Endothelial cell of umbilical vein (primary cell): ENCODE data around the gene BID. TPM values are rescaled to one million over a fixed set of nuclear protein-coding genes. Genes with fewer than 3 reads are reported as not detected.

Source experiments
- BruUV-seq: library from RNA; stranded (reverse); fragments of 400-500 nt; replicated peaks from 2 replicates; lab custom pipeline; 2021; lab: Mats Ljungman, UMichigan
- CTCF ChIA-PET: fragments of 300-600, 350-600 bp; sonication (Branson Sonifier 250); formaldehyde crosslinking; loops from one replicate; lab custom pipeline; 2021; ENCODE audit warnings: antibody characterized with exemption, inconsistent platforms; lab: Charles Lee
- POLR2A ChIA-PET: fragments of 300-600, 350-600 bp; sonication (Branson Sonifier 250); formaldehyde crosslinking; loops from one replicate; lab custom pipeline; 2021; ENCODE audit warnings: antibody characterized with exemption, inconsistent platforms; lab: Charles Lee
- DNase-seq: peaks from one replicate; pipeline ENCODE4 v3.0.0-alpha.2; 2011; ENCODE audit warnings: low read depth, low spot score
- FAIRE-seq: peaks from 2 replicates; lab custom pipeline; 2011; peaks lifted over from hg19 to GRCh38; lab: Jason Lieb, UNC
- H2AFZ ChIP-seq: 2 replicates; pipeline ENCODE4 v1.6.0; 2012; ENCODE audit warnings: low read depth, low read length, control low read depth, inconsistent platforms
- H3K27ac ChIP-seq: 2 replicates; pipeline ENCODE4 v1.5.1; 2011; ENCODE audit warnings: low read depth, mild to moderate bottlenecking, control low read depth, low read length, moderate library complexity; ENCODE audit not compliant: insufficient read depth
- H3K27me3 ChIP-seq, 2 experiments: 2 replicates each; pipeline versions ENCODE4 v1.6.0 to v1.6.1; 2011; ENCODE audit warnings: low read length in 2 of 2, mixed read lengths in 1 of 2; ENCODE audit not compliant: control insufficient read depth in 2 of 2, insufficient read depth in 2 of 2
- H3K36me3 ChIP-seq, 2 experiments: 2 replicates in 1 of 2; 3 replicates in 1 of 2; pipeline ENCODE4 v1.5.1; 2011; ENCODE audit warnings: low read length in 2 of 2, mild to moderate bottlenecking in 1 of 2, moderate library complexity in 1 of 2; ENCODE audit not compliant: control insufficient read depth in 2 of 2, insufficient read depth in 2 of 2; ENCODE audit errors: extremely low read depth in 1 of 2
- H3K4me1 ChIP-seq: 3 replicates; pipeline ENCODE4 v1.5.1; 2011; ENCODE audit warnings: mild to moderate bottlenecking, low read length; ENCODE audit not compliant: control insufficient read depth, insufficient read depth; ENCODE audit errors: extremely low read depth
- H3K4me2 ChIP-seq: 2 replicates; pipeline ENCODE4 v1.6.1; 2011; ENCODE audit warnings: low read length, control low read depth, mixed read lengths; ENCODE audit not compliant: insufficient read depth
- H3K4me3 ChIP-seq, 3 experiments: fragments of 200-600 bp in 1 of 3; sonication (generic), shearing (Covaris generic) in 1 of 3; replicated peaks in 1 of 3; 2 replicates each; pipeline ENCODE4 v1.5.1; 2011 to 2016; ENCODE audit warnings: control low read depth in 3 of 3, low read length in 3 of 3, mild to moderate bottlenecking in 2 of 3, inconsistent platforms in 1 of 3, low read depth in 1 of 3, moderate library complexity in 1 of 3; ENCODE audit not compliant: insufficient read depth in 1 of 3
- H3K79me2 ChIP-seq: 2 replicates; pipeline ENCODE4 v1.6.0; 2012; ENCODE audit warnings: low read length, inconsistent platforms; ENCODE audit not compliant: control insufficient read depth, insufficient read depth
- H3K9ac ChIP-seq: replicated peaks from 2 replicates; pipeline ENCODE3; 2011; ENCODE audit warnings: low read length, control low read depth; ENCODE audit not compliant: insufficient read depth; ENCODE audit errors: extremely low read depth
- H3K9me1 ChIP-seq: replicated peaks from 3 replicates; pipeline ENCODE4 v1.6.0; 2011; ENCODE audit warnings: mild to moderate bottlenecking, low read length; ENCODE audit not compliant: control insufficient read depth, insufficient read depth; ENCODE audit errors: extremely low read depth
- H3K9me3 ChIP-seq: replicated peaks from 2 replicates; pipeline ENCODE4 v1.5.1; 2012; ENCODE audit warnings: low read length, inconsistent platforms; ENCODE audit not compliant: control insufficient read depth, insufficient read depth
- H4K20me1 ChIP-seq: replicated peaks from 2 replicates; pipeline ENCODE3; 2011; ENCODE audit warnings: mild to moderate bottlenecking, low read length; ENCODE audit not compliant: control insufficient read depth, insufficient read depth; ENCODE audit errors: extremely low read depth
- EZH2 ChIP-seq: IDR thresholded peaks from 2 replicates; pipeline ENCODE4 v1.6.1; 2012; ENCODE audit warnings: borderline replicate concordance, low read depth, mild to moderate bottlenecking, moderate library complexity, low read length, inconsistent platforms; ENCODE audit not compliant: severe bottlenecking
- FOS ChIP-seq: IDR thresholded peaks from 2 replicates; pipeline ENCODE4 v1.6.1; 2011; ENCODE audit warnings: mild to moderate bottlenecking, low read length, moderate library complexity, borderline replicate concordance; ENCODE audit not compliant: insufficient read depth
- GATA2 ChIP-seq: IDR thresholded peaks from 2 replicates; pipeline ENCODE4 v1.7.0; 2011; ENCODE audit warnings: low read depth, mild to moderate bottlenecking, moderate library complexity, mixed read lengths, low read length; ENCODE audit not compliant: insufficient read length, insufficient read depth
- JUN ChIP-seq: IDR thresholded peaks from 2 replicates; pipeline ENCODE4 v1.6.1; 2011; ENCODE audit warnings: borderline replicate concordance, low read depth; ENCODE audit not compliant: insufficient read length, insufficient read depth
- MAX ChIP-seq: IDR thresholded peaks from 2 replicates; pipeline ENCODE4 v1.6.1; 2011; ENCODE audit not compliant: insufficient read depth, insufficient read length
- MYC ChIP-seq: IDR thresholded peaks from one replicate; pipeline ENCODE4 v1.6.1; 2011; ENCODE audit warnings: mild to moderate bottlenecking, low read depth, low read length
- POLR2A ChIP-seq: IDR thresholded peaks from 2 replicates; pipeline ENCODE4 v1.6.1; 2012; ENCODE audit warnings: low read depth, mild to moderate bottlenecking, control low read depth, low read length
- POLR2AphosphoS5 ChIP-seq: IDR thresholded peaks from 2 replicates; pipeline ENCODE4 v1.6.1; 2012; ENCODE audit warnings: low read depth, mild to moderate bottlenecking, control low read depth, low read length, moderate library complexity; ENCODE audit not compliant: insufficient read depth
- dilution Hi-C: fragments of 300-500 bp; cut with MboI; formaldehyde crosslinking; loops from one replicate; pipeline ENCODE4 v1.15.0; 2019; ENCODE audit warnings: low sequenced_read_pairs; ENCODE audit not compliant: extremely low pct_ligation_motif_present
- intact Hi-C: fragments of 100-400 bp; cut with micrococcal nuclease; formaldehyde crosslinking; loops from one replicate; pipeline ENCODE4 v1.10.0; 2022
- polyA plus RNA-seq, 4 experiments: library from polyadenylated mRNA; depleted of rRNA in 3 of 4; stranded (reverse) in 3 of 4; unstranded in 1 of 4; fragments of >200 nt; gene quantifications; 2 replicates each; pipeline versions ENCODE4 v1.2.1 to v1.2.3, GENCODE V29; 2011 to 2012; ENCODE audit warnings: missing spikeins in 1 of 4
- total RNA-seq: library from RNA; stranded (reverse); gene quantifications from 2 replicates; pipeline ENCODE4 v1.2.3, GENCODE V29; 2021
- TF ChIP-seq, protein P1 (sequence below), 2 donors: IDR thresholded peaks; 1 replicate in 1 of 2; 2 replicates in 1 of 2; pipeline ENCODE4 v1.5.1; 2011; ENCODE audit warnings: low read length in 2 of 2, mild to moderate bottlenecking in 2 of 2, moderate library complexity in 2 of 2, control low read depth in 1 of 2, inconsistent platforms in 1 of 2, low read depth in 1 of 2; ENCODE audit not compliant: insufficient read depth in 1 of 2; ENCODE audit errors: extremely low read depth in 1 of 2

BID gene
- total and polyA plus RNA-seq, 2 donors (not counting 3 experiments of a cell fraction or from before 2014, with no cell fraction given) = 39.0 to 119 TPM

GRCh38 chr22:17794726-17795542, 20.7 kb upstream of the BID start:
- Histone ChIP-seq H3K9me1 (no peaks in the 10 kb centered on the region), H3K9me3 (no peaks in the 10 kb centered on the region), H4K20me1 (no peaks in the 10 kb centered on the region), H3K27me3 (no peaks in the 10 kb centered on the region), H2AFZ (no peak overlapping the region), H3K4me1 (no peaks in the 10 kb centered on the region), H3K4me3 (no peak overlapping the region), H3K4me2 (no peak overlapping the region), H3K27ac (no peak overlapping the region), H3K9ac (no peak overlapping the region), H3K36me3 (peaks cover 0 to 3% of the 10 kb centered on the region in 2 experiments), H3K79me2 (no peaks in the 10 kb centered on the region)
- POLR2A ChIA-PET = no interaction called here
- TF ChIP-seq JUN = no peak
- no peak for TF ChIP-seq POLR2AphosphoS5
- no peak for TF ChIP-seq GATA2
- no peak for TF ChIP-seq MAX
- no peak for TF ChIP-seq POLR2A
- TF ChIP-seq EZH2 = no peak
- TF ChIP-seq MYC = no peak
- no peak for TF ChIP-seq FOS
- TF ChIP-seq, protein P1, sequence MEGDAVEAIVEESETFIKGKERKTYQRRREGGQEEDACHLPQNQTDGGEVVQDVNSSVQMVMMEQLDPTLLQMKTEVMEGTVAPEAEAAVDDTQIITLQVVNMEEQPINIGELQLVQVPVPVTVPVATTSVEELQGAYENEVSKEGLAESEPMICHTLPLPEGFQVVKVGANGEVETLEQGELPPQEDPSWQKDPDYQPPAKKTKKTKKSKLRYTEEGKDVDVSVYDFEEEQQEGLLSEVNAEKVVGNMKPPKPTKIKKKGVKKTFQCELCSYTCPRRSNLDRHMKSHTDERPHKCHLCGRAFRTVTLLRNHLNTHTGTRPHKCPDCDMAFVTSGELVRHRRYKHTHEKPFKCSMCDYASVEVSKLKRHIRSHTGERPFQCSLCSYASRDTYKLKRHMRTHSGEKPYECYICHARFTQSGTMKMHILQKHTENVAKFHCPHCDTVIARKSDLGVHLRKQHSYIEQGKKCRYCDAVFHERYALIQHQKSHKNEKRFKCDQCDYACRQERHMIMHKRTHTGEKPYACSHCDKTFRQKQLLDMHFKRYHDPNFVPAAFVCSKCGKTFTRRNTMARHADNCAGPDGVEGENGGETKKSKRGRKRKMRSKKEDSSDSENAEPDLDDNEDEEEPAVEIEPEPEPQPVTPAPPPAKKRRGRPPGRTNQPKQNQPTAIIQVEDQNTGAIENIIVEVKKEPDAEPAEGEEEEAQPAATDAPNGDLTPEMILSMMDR (IDR thresholded peaks at IDR 0.05; ENCODE audit: extremely low read depth in 1 of 2, insufficient read depth in 1 of 2, low read depth in 1 of 2, low read length in 2 of 2) = no peak
- BruUV-seq = no TSS peak
- no peak for FAIRE-seq
- DNase-seq = no peak
- intact Hi-C loops (no loop called here), dilution Hi-C loops (no loop called here)
- CTCF ChIA-PET = no interaction called here
